A549 treated with dexamethasone at 1 μM for 4 hours (cell line): ENCODE results near the gene SCGB1C1. TPM values are rescaled to one million over a fixed set of nuclear protein-coding genes. Genes with fewer than 3 reads are reported as not detected.

ENCODE experiments used
- total RNA-seq: library from RNA; stranded (reverse); fragments of 200-300 nt; extraction: Qiagen RNA extraction; gene quantifications from 5 replicates; pipeline ENCODE4 v1.2.3, GENCODE V29; 2022

The SCGB1C1 gene
- not detected in 5 replicates for total RNA-seq

GRCh38 chr11:192674-193128 lies at the start of gene SCGB1C1:
TSS of gene SCGB1C1 (plus strand) at chr11:193078. CDS start at chr11:193100, 22 bp downstream.

GRCh38 chr11:207208-207862 lies 14.5 kb downstream of the SCGB1C1 start, which contains the start of the genes BET1L and RIC8A:
TSS of gene BET1L (minus strand) at chr11:207399. CDS start at chr11:207321, 78 bp downstream.
TSS of gene RIC8A (plus strand) at chr11:207708. CDS start at chr11:208855, 1,147 bp downstream.

GRCh38 chr11:235997-236773 lies 43.3 kb downstream of the SCGB1C1 start, which contains the start of gene SIRT3:
TSS of gene SIRT3 (minus strand) at chr11:236342. CDS start at chr11:236328, 14 bp downstream.

DNA sequence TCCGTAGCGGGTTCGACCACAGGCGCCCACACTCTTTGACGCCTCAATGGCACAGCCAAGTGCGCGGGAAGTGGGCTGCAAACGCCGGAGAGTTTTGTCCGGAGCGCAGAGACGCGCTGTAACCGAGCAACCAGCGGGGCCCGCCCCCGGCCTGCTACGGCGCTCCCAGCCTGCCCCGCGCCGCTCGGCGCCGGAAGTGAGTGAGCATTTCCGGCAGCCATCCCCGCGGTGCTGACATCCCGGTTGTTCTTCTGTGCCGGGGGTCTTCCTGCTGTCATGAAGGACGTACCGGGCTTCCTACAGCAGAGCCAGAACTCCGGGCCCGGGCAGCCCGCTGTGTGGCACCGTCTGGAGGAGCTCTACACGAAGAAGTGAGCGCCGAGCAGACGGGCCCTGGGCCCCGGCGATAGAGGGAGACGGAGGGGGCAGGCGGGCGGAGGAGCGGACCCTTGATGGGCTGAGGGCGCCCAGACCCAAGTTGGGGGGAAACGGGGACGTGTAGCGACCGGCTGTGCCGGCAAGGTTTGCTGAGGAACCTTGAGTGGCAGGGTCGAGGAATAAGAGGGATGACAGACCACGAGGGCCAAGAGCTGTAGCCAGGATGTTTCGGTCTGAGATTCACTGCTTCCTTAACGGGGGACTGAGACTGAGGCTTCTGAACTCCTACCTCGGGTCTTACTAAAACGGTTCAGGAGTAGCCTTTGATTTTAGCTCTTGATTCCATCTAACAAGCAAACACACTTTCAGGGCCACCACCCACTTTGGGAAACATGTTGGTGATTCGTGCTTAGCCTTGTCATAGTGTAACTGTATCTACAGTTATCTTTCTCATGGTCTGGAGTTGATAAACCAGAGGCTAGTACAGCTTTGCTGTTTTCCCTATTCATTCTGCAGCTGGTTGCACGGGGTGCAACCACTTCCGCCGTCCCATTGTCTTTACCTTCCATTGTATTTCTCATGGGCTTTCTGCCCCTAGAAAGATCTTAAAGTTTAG lies 44.2 kb downstream of the SCGB1C1 start, which contains the start of gene PSMD13:
PSMD13 (plus strand) TSS at position 203 of the 994 bp plus-strand sequence; CDS start at position 277, 74 bp downstream.

Other genes with a start within 250 kb of the SCGB1C1 start
- 38.1 to 45.7 TPM (median 44.2 TPM) in 5 replicates for gene BET1L, start 14.3 kb downstream of the SCGB1C1 start, total RNA-seq
- gene RIC8A, start 14.6 kb downstream of the SCGB1C1 start, total RNA-seq, result 119 to 131 TPM (median 127 TPM) in 5 replicates
- 18.7 to 23.5 TPM (median 22.9 TPM) in 5 replicates for gene SIRT3, start 43.3 kb downstream of the SCGB1C1 start, total RNA-seq
- gene PSMD13, start 43.9 kb downstream of the SCGB1C1 start, total RNA-seq, result 140 to 183 TPM (median 153 TPM) in 5 replicates
- gene NLRP6, start 85.3 kb downstream of the SCGB1C1 start, total RNA-seq, result not detected in 5 replicates
- 5.1 to 11.1 TPM (median 9.9 TPM) in 5 replicates for gene PGGHG, start 96.0 kb downstream of the SCGB1C1 start, total RNA-seq
- gene IFITM5, start 106.4 kb downstream of the SCGB1C1 start, total RNA-seq, result not detected in 5 replicates
- 55.1 to 67.8 TPM (median 66.9 TPM) in 5 replicates for gene IFITM2, start 114.7 kb downstream of the SCGB1C1 start, total RNA-seq
- gene IFITM1, start 121.0 kb downstream of the SCGB1C1 start, total RNA-seq, result 0.17 to 0.61 TPM (median 0.22 TPM) in 5 replicates
- 23.7 to 32.8 TPM (median 29.5 TPM) in 5 replicates for gene IFITM3, start 127.8 kb downstream of the SCGB1C1 start, total RNA-seq
- 7.8 to 18.0 TPM (median 14.8 TPM) in 5 replicates for gene B4GALNT4, start 176.4 kb downstream of the SCGB1C1 start, total RNA-seq
- 26.9 to 37.1 TPM (median 35.4 TPM) in 5 replicates for gene PKP3, start 201.1 kb downstream of the SCGB1C1 start, total RNA-seq
- gene SIGIRR, start 221.9 kb downstream of the SCGB1C1 start, total RNA-seq, result 57.7 to 86.6 TPM (median 78.8 TPM) in 5 replicates
- 0.52 to 1.2 TPM (median 0.66 TPM) in 5 replicates for gene ANO9, start 248.9 kb downstream of the SCGB1C1 start, total RNA-seq